ENCODE measurements around the gene RABL3.

GRCh38 chr3:120713262-120713661, 29.1 kb downstream of the RABL3 start:
- TF ChIP-seq CTCF (IDR thresholded peaks at IDR 0.05) (no peak), POLR2A (IDR thresholded peaks at IDR 0.05) (no peak), POLR2AphosphoS5 (IDR thresholded peaks at IDR 0.05) (no peak), EP300 (IDR thresholded peaks at IDR 0.05) (no peak)
